ENCODE results near the gene OR4C12.
"Not testable (repeated sequence)": the region's sequence is repeated elsewhere in the genome, so short reads cannot be mapped to it uniquely, and the experiment has no call there.

OR4C12 gene

GRCh38 chr11:49982435-49982834, at the start of gene OR4C12:
Gene OR4C12 (minus strand): TSS chr11:49982535. CDS start chr11:49982501, 34 bp downstream.
- H3K4me3 ChIP-seq (ENCODE audit: low read depth, low read length); H3K9ac ChIP-seq (ENCODE audit: low read depth, low read length); H3K27me3 ChIP-seq (ENCODE audit: control insufficient read depth, insufficient read depth, low read length); H3K36me3 ChIP-seq (ENCODE audit: control insufficient read depth, insufficient read depth, low read length); H3K4me1 ChIP-seq (ENCODE audit: control insufficient read depth, insufficient read depth, low read length); H3K27ac ChIP-seq (ENCODE audit: low read depth, low read length): not testable (repeated sequence)
- peaks cover 85% of the 10 kb centered on the region for H3K9me3 ChIP-seq (ENCODE audit: control insufficient read depth, insufficient read depth, low read length)

GRCh38 chr11:50030193-50030592, 47.9 kb upstream of the OR4C12 start:
- Histone ChIP-seq H3K9ac (ENCODE audit: low read depth, low read length) (no peak overlapping the region), H3K36me3 (ENCODE audit: control insufficient read depth, insufficient read depth, low read length) (no peaks in the 10 kb centered on the region), H3K4me3 (ENCODE audit: low read depth, low read length) (no peak overlapping the region), H3K27me3 (ENCODE audit: control insufficient read depth, insufficient read depth, low read length) (no peaks in the 10 kb centered on the region), H3K4me1 (ENCODE audit: control insufficient read depth, insufficient read depth, low read length) (no peaks in the 10 kb centered on the region), H3K27ac (ENCODE audit: low read depth, low read length) (no peak overlapping the region), H3K9me3 (ENCODE audit: control insufficient read depth, insufficient read depth, low read length) (peaks cover 93% of the 10 kb centered on the region)

GRCh38 chr11:49995565-49995964, 13.2 kb upstream of the OR4C12 start:
- Histone ChIP-seq H3K36me3 (ENCODE audit: control insufficient read depth, insufficient read depth, low read length) (no peaks in the 10 kb centered on the region), H3K27me3 (ENCODE audit: control insufficient read depth, insufficient read depth, low read length) (no peaks in the 10 kb centered on the region), H3K9ac (ENCODE audit: low read depth, low read length) (no peak overlapping the region), H3K4me3 (ENCODE audit: low read depth, low read length) (no peak overlapping the region), H3K9me3 (ENCODE audit: control insufficient read depth, insufficient read depth, low read length) (peaks cover 92% of the 10 kb centered on the region), H3K4me1 (ENCODE audit: control insufficient read depth, insufficient read depth, low read length) (no peaks in the 10 kb centered on the region), H3K27ac (ENCODE audit: low read depth, low read length) (no peak overlapping the region)

GRCh38 chr11:49973439-49973838, 8.9 kb downstream of the OR4C12 start:
- H3K27ac ChIP-seq (ENCODE audit: low read depth, low read length); H3K36me3 ChIP-seq (ENCODE audit: control insufficient read depth, insufficient read depth, low read length); H3K27me3 ChIP-seq (ENCODE audit: control insufficient read depth, insufficient read depth, low read length); H3K4me3 ChIP-seq (ENCODE audit: low read depth, low read length); H3K9ac ChIP-seq (ENCODE audit: low read depth, low read length); H3K4me1 ChIP-seq (ENCODE audit: control insufficient read depth, insufficient read depth, low read length): not testable (repeated sequence)
- peaks cover 66% of the 10 kb centered on the region for H3K9me3 ChIP-seq (ENCODE audit: control insufficient read depth, insufficient read depth, low read length)

GRCh38 chr11:49952091-49952490, 30.2 kb downstream of the OR4C12 start, which contains the start of gene OR4C13:
Gene OR4C13 (plus strand): TSS chr11:49952391. CDS start chr11:49952423, 32 bp downstream.
- Histone ChIP-seq H3K27ac (ENCODE audit: low read depth, low read length) (no peak within 1 kb of the TSS), H3K4me3 (ENCODE audit: low read depth, low read length) (no peak within 1 kb of the TSS), H3K27me3 (ENCODE audit: control insufficient read depth, insufficient read depth, low read length) (no peaks in the 10 kb centered on the region), H3K9me3 (ENCODE audit: control insufficient read depth, insufficient read depth, low read length) (peaks cover 69% of the 10 kb centered on the region), H3K36me3 (ENCODE audit: control insufficient read depth, insufficient read depth, low read length) (no peaks in the 10 kb centered on the region), H3K9ac (ENCODE audit: low read depth, low read length) (no peak within 1 kb of the TSS), H3K4me1 (ENCODE audit: control insufficient read depth, insufficient read depth, low read length) (no peaks in the 10 kb centered on the region)

GRCh38 chr11:49948701-49949100, 33.6 kb downstream of the OR4C12 start:
- not testable (repeated sequence) for H3K4me3 ChIP-seq (ENCODE audit: low read depth, low read length); H3K27me3 ChIP-seq (ENCODE audit: control insufficient read depth, insufficient read depth, low read length); H3K27ac ChIP-seq (ENCODE audit: low read depth, low read length); H3K36me3 ChIP-seq (ENCODE audit: control insufficient read depth, insufficient read depth, low read length); H3K4me1 ChIP-seq (ENCODE audit: control insufficient read depth, insufficient read depth, low read length); H3K9ac ChIP-seq (ENCODE audit: low read depth, low read length)
- H3K9me3 ChIP-seq (ENCODE audit: control insufficient read depth, insufficient read depth, low read length): peaks cover 47% of the 10 kb centered on the region
